Endothelial cell (in vitro differentiated cells): ENCODE measurements around the gene BZW2. TPM values are rescaled to one million over a fixed set of nuclear protein-coding genes. Genes with fewer than 3 reads are reported as not detected.

Experiments
- DNase-seq: peaks from one replicate; pipeline ENCODE4 v3.0.0; 2021; ENCODE audit warnings: low spot score
- H3K27ac Mint-ChIP-seq: one replicate; pipeline ENCODE4 v1.8.0; 2021; ENCODE audit warnings: mixed read lengths, inconsistent platforms; ENCODE audit not compliant: unreplicated experiment
- H3K27me3 Mint-ChIP-seq: one replicate; pipeline ENCODE4 v1.8.0; 2021; ENCODE audit warnings: mild to moderate bottlenecking, moderate library complexity, mixed read lengths, inconsistent platforms; ENCODE audit not compliant: unreplicated experiment
- H3K36me3 Mint-ChIP-seq: one replicate; pipeline ENCODE4 v1.8.0; 2021; ENCODE audit warnings: mild to moderate bottlenecking, low read depth, mixed read lengths, inconsistent platforms; ENCODE audit not compliant: unreplicated experiment
- H3K4me1 Mint-ChIP-seq: one replicate; pipeline ENCODE4 v1.8.0; 2021; ENCODE audit warnings: mild to moderate bottlenecking, mixed read lengths, inconsistent platforms; ENCODE audit not compliant: unreplicated experiment
- H3K4me3 Mint-ChIP-seq: one replicate; pipeline ENCODE4 v1.8.0; 2021; ENCODE audit warnings: mild to moderate bottlenecking, mixed read lengths, inconsistent platforms; ENCODE audit not compliant: unreplicated experiment
- H3K9me3 Mint-ChIP-seq: one replicate; pipeline ENCODE4 v1.8.0; 2021; ENCODE audit warnings: mixed read lengths, inconsistent platforms; ENCODE audit not compliant: unreplicated experiment
- CTCF ChIP-seq: fragments of 200-600 bp; sonication (generic); IDR thresholded peaks from one replicate; pipeline ENCODE4 v1.5.0; 2021; ENCODE audit warnings: antibody characterized with exemption; ENCODE audit not compliant: unreplicated experiment
- total RNA-seq: library from RNA; stranded (reverse); fragmentation: NEBNext Ultra II Directional; extraction: Animal tissue kit (Norgen Biotek cat#: 25700); gene quantifications from one replicate; pipeline ENCODE4 v1.2.1, GENCODE V29; 2021; ENCODE audit not compliant: unreplicated experiment

The BZW2 gene
- total RNA-seq, 1 donor from 2014 or later = 141 TPM

DNA sequence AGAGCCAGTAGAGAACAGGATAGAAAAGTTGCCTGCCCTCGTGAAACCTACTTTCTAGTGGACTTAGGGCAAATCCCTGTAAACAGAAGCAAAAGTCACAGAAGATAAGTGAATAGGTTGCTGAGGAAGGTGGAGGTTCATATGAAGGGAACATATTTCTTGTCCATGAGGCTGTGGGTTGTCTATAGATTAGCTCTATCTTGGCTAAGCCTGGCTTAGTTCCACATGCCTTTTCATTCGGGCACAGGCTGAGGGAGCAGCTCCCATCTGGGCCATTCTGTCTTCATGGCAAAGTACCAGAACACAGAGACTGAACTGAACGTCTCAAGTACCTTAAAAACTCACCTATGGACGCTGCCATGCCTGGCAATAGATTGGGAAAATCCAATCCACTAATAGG, 45.3 kb downstream of the BZW2 start:
- H3K4me3 Mint-ChIP-seq = no peak overlapping the region
- H3K36me3 Mint-ChIP-seq = peaks cover 15% of the 10 kb centered on the region
- peaks cover 3% of the 10 kb centered on the region for H3K4me1 Mint-ChIP-seq
- no peak for TF ChIP-seq CTCF
- no peaks in the 10 kb centered on the region for H3K9me3 Mint-ChIP-seq
- no peak overlapping the region for H3K27ac Mint-ChIP-seq
- no peak for DNase-seq
- H3K27me3 Mint-ChIP-seq = no peaks in the 10 kb centered on the region

DNA sequence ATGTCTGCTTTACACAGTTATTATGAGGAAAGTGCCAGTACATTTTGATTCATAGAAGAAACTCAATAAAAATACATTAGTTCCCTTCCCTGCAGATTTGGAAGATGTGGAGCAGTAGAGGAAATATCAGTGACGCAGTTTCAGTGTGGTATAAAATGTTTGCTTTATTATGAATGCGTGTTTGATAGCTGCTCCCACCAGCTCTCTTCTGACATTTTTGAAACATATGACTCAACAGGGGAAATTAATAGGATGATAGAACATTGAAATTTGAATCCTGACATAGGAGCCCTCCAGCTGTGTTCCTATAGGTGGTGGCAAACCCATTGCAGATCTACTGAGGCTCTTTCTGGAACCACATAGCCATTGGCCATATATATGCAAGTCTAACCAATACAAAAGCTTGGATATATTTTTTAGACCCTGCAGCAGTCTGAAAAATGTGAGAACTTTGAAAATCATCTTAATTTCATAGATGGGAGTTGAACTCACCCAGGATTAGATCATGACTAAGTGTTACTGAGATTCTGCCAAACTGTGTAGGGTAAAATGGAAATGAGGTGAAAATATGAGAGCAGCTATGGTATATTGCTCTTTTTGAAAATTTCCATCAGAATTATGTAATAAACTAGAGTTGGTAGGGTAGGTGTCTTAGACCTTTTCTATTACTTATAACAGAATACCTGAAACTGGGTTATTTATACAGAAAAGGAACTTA, 47.8 kb downstream of the BZW2 start:
- H3K36me3 Mint-ChIP-seq = peaks cover 28% of the 10 kb centered on the region
- H3K4me3 Mint-ChIP-seq = no peak overlapping the region
- H3K27ac Mint-ChIP-seq = no peak overlapping the region
- no peak for TF ChIP-seq CTCF
- no peak for DNase-seq
- H3K9me3 Mint-ChIP-seq = no peaks in the 10 kb centered on the region
- peaks cover 3% of the 10 kb centered on the region for H3K4me1 Mint-ChIP-seq
- H3K27me3 Mint-ChIP-seq = no peaks in the 10 kb centered on the region

DNA sequence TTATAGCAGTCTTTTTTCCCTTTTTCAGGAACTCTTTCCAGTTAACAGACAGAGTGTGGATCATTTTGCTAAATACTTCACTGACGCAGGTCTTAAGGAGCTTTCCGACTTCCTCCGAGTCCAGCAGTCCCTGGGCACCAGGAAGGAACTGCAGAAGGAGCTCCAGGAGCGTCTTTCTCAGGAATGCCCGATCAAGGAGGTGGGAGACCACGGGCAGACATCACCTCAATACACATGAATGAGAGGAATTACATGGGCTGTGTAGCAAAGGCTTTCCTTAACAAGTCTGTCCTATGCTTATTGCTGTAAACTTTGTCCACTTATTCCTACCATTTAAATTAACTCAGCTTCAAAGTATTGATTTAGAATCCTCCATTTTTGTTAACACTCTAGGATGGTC, 48.8 kb downstream of the BZW2 start:
- H3K36me3 Mint-ChIP-seq = peaks cover 30% of the 10 kb centered on the region
- no peak overlapping the region for H3K4me3 Mint-ChIP-seq
- peaks cover 3% of the 10 kb centered on the region for H3K4me1 Mint-ChIP-seq
- no peak overlapping the region for H3K27ac Mint-ChIP-seq
- no peak for TF ChIP-seq CTCF
- no peak for DNase-seq
- H3K27me3 Mint-ChIP-seq = peaks cover 1% of the 10 kb centered on the region
- H3K9me3 Mint-ChIP-seq = no peaks in the 10 kb centered on the region

GRCh38 chr7:16695621-16696237, 49.7 kb downstream of the BZW2 start:
- Mint-ChIP-seq H3K27me3 (peaks cover 1% of the 10 kb centered on the region), H3K36me3 (peaks cover 37% of the 10 kb centered on the region), H3K9me3 (no peaks in the 10 kb centered on the region), H3K27ac (no peak overlapping the region), H3K4me3 (no peak overlapping the region), H3K4me1 (peaks cover 3% of the 10 kb centered on the region)
- TF ChIP-seq CTCF = peak; percentile 69
- peak; percentile 41 for DNase-seq

- peak overlapping the region; percentile 13 for H3K4me3 Mint-ChIP-seq
- H3K27ac Mint-ChIP-seq = peak overlapping the region; percentile 33
- peaks cover 1% of the 10 kb centered on the region for H3K27me3 Mint-ChIP-seq
- peaks cover 38% of the 10 kb centered on the region for H3K36me3 Mint-ChIP-seq
- TF ChIP-seq CTCF = no peak
- peaks cover 10% of the 10 kb centered on the region for H3K4me1 Mint-ChIP-seq
- DNase-seq = no peak
- no peaks in the 10 kb centered on the region for H3K9me3 Mint-ChIP-seq
Observed at GRCh38 chr7:16697507-16698199, 51.7 kb downstream of the BZW2 start.
